Natural killer cell (primary cell): ENCODE measurements around the gene B3GAT3. TPM values are rescaled to one million over a fixed set of nuclear protein-coding genes. Genes with fewer than 3 reads are reported as not detected.

ENCODE experiments used
- ATAC-seq, 3 donors: fragments of 150-1000 bp in 2 of 3; fragments of 200-7000 bp in 1 of 3; cut with Tn5 transposase; 1 replicate in 1 of 3; 2 replicates in 2 of 3; pipeline ENCODE4 v1.10.0; 2021; ENCODE audit warnings: mild to moderate bottlenecking in 2 of 3, moderate library complexity in 2 of 3
- DNase-seq, 2 donors: peaks; one replicate each; pipeline versions ENCODE4 v3.0.0 to v3.0.0-alpha.2; 2013 to 2021; ENCODE audit warnings: mixed read lengths in 1 of 2
- H3K27ac ChIP-seq: one replicate; pipeline ENCODE4 v1.5.1; 2013; ENCODE audit warnings: mild to moderate bottlenecking, low read length
- H3K27me3 ChIP-seq: one replicate; pipeline ENCODE4 v1.6.1; 2013; ENCODE audit warnings: low read length; ENCODE audit not compliant: control insufficient read depth, insufficient read depth
- H3K36me3 ChIP-seq: one replicate; pipeline ENCODE4 v1.6.1; 2013; ENCODE audit warnings: low read length; ENCODE audit not compliant: control insufficient read depth, insufficient read depth
- H3K4me1 ChIP-seq: one replicate; pipeline ENCODE4 v1.6.1; 2013; ENCODE audit warnings: low read length; ENCODE audit not compliant: control insufficient read depth, insufficient read depth
- H3K4me3 ChIP-seq: one replicate; pipeline ENCODE4 v1.5.1; 2013; ENCODE audit warnings: low read length
- H3K9me3 ChIP-seq: one replicate; pipeline ENCODE4 v1.6.1; 2013; ENCODE audit warnings: low read length; ENCODE audit not compliant: control insufficient read depth, insufficient read depth
- H3K27ac Mint-ChIP-seq, 2 donors: one replicate each; pipeline ENCODE4 v1.8.0; 2022; ENCODE audit warnings: mild to moderate bottlenecking in 2 of 2, mixed read lengths in 2 of 2, moderate library complexity in 1 of 2
- H3K27me3 Mint-ChIP-seq, 2 donors: one replicate each; pipeline ENCODE4 v1.8.0; 2022; ENCODE audit warnings: low read depth in 2 of 2, mixed read lengths in 2 of 2
- H3K36me3 Mint-ChIP-seq: one replicate; pipeline ENCODE4 v1.8.0; 2022; ENCODE audit warnings: mixed read lengths
- H3K4me1 Mint-ChIP-seq, 2 donors: one replicate each; pipeline ENCODE4 v1.8.0; 2022; ENCODE audit warnings: mixed read lengths in 2 of 2
- H3K4me3 Mint-ChIP-seq: one replicate; pipeline ENCODE4 v1.8.0; 2022; ENCODE audit warnings: mild to moderate bottlenecking, moderate library complexity, mixed read lengths
- H3K9me3 Mint-ChIP-seq, 2 donors: one replicate each; pipeline ENCODE4 v1.8.0; 2022; ENCODE audit warnings: mixed read lengths in 2 of 2
- CTCF ChIP-seq: fragments of 200-600 bp; IDR thresholded peaks from one replicate; pipeline ENCODE4 v1.8.0; 2022; ENCODE audit warnings: antibody characterized with exemption
- WGBS: methylation state at CpG from one replicate; pipeline ENCODE4 v1.1.7; 2013; ENCODE audit warnings: missing lambda C conversion rate; ENCODE audit not compliant: insufficient coverage; 5-methylcytosine and 5-hydroxymethylcytosine counted together
- intact Hi-C: fragments of 100-400 bp; cut with micrococcal nuclease; formaldehyde crosslinking; loops from one replicate; pipeline ENCODE4 v1.14.2; 2022
- total RNA-seq, 4 donors: library from RNA; stranded (reverse); fragments of 120-200 nt in 1 of 4; gene quantifications; one replicate each; pipeline versions ENCODE4 v1.2.3 to v1.2.4, GENCODE V29; 2013 to 2022

Gene B3GAT3
- total RNA-seq, 3 donors from 2014 or later (not counting 1 experiment from before 2014, with no cell fraction given): 64.9 to 80.3 (median 77.9) TPM

DNA sequence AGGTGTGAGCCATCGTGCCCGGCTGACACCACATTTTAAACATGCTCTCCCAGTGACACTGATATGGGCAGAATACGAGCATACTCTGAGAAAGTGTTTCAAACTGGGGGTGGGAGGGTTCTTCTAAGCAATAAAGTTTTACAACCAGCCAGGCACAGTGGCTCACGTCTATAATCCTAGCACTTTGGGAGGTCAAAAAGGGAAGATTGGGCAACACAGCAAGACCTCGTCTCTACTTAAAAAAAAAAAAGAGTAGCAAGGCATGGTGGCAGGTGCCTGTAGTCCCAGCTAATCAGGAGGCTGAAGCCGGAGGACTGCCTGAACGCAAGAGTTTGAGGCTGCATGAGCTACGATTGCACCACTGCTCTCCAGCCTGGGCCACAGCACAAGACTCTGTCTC lies 22.4 kb upstream of the B3GAT3 start:
- H3K9me3 Mint-ChIP-seq: no peaks in the 10 kb centered on the region
- H3K4me3 Mint-ChIP-seq: peak overlapping the region; percentile 37
- H3K4me1 ChIP-seq: peaks cover 43% of the 10 kb centered on the region
- H3K27ac ChIP-seq: no peak overlapping the region
- 92% methylated on average over 8 of the region's 8 CpGs for WGBS
- DNase-seq (no peak), ATAC-seq (no peak)
- peaks cover 32% of the 10 kb centered on the region for H3K36me3 ChIP-seq
- peak overlapping the region in 1 of 2 donors; percentile 94 for H3K27ac Mint-ChIP-seq
- H3K27me3 ChIP-seq: no peaks in the 10 kb centered on the region
- H3K27me3 Mint-ChIP-seq: no peaks in the 10 kb centered on the region
- H3K36me3 Mint-ChIP-seq: peaks cover 5% of the 10 kb centered on the region
- no peaks in the 10 kb centered on the region for H3K9me3 ChIP-seq
- no peak overlapping the region for H3K4me3 ChIP-seq
- intact Hi-C loops: no loop called here
- no peak for TF ChIP-seq CTCF
- peaks cover 18 to 26% of the 10 kb centered on the region in 2 donors for H3K4me1 Mint-ChIP-seq

- H3K4me1 ChIP-seq: peaks cover 9% of the 10 kb centered on the region
- no peaks in the 10 kb centered on the region for H3K9me3 ChIP-seq
- no peak for TF ChIP-seq CTCF
- no peaks in the 10 kb centered on the region for H3K36me3 Mint-ChIP-seq
- DNase-seq (no peak), ATAC-seq (no peak)
- H3K27ac ChIP-seq: no peak overlapping the region
- peak overlapping the region in 1 of 2 donors; percentile 45 for H3K27ac Mint-ChIP-seq
- H3K36me3 ChIP-seq: peaks cover 80% of the 10 kb centered on the region
- H3K27me3 Mint-ChIP-seq: no peaks in the 10 kb centered on the region
- H3K9me3 Mint-ChIP-seq: no peaks in the 10 kb centered on the region
- intact Hi-C loops: no loop called here
- H3K4me3 ChIP-seq: no peak overlapping the region
- H3K4me1 Mint-ChIP-seq: peaks cover 10 to 15% of the 10 kb centered on the region in 2 donors
- 99% methylated on average over 6 of the region's 6 CpGs for WGBS
- no peaks in the 10 kb centered on the region for H3K27me3 ChIP-seq
- H3K4me3 Mint-ChIP-seq: no peak overlapping the region
Observed at GRCh38 chr11:62632492-62632891, 10.7 kb upstream of the B3GAT3 start.

- H3K4me3 ChIP-seq: no peak overlapping the region
- no peaks in the 10 kb centered on the region for H3K9me3 ChIP-seq
- 96% methylated on average over 3 of the region's 3 CpGs for WGBS
- H3K36me3 ChIP-seq: peaks cover 70% of the 10 kb centered on the region
- no peaks in the 10 kb centered on the region for H3K36me3 Mint-ChIP-seq
- H3K27me3 ChIP-seq: no peaks in the 10 kb centered on the region
- H3K9me3 Mint-ChIP-seq: no peaks in the 10 kb centered on the region
- ATAC-seq (peak in 2 of 3 donors; percentile 36 to 38), DNase-seq (peak in 1 of 2 donors; percentile 33)
- no peak overlapping the region for H3K27ac ChIP-seq
- peak overlapping the region in 1 of 2 donors; percentile 10 for H3K27ac Mint-ChIP-seq
- peaks cover 0 to 5% of the 10 kb centered on the region in 2 donors for H3K4me1 Mint-ChIP-seq
- no peaks in the 10 kb centered on the region for H3K4me1 ChIP-seq
- intact Hi-C loops: no loop called here
- no peak overlapping the region for H3K4me3 Mint-ChIP-seq
- TF ChIP-seq CTCF: no peak
- H3K27me3 Mint-ChIP-seq: no peaks in the 10 kb centered on the region
Observed at GRCh38 chr11:62627713-62628112, 5.9 kb upstream of the B3GAT3 start.

DNA sequence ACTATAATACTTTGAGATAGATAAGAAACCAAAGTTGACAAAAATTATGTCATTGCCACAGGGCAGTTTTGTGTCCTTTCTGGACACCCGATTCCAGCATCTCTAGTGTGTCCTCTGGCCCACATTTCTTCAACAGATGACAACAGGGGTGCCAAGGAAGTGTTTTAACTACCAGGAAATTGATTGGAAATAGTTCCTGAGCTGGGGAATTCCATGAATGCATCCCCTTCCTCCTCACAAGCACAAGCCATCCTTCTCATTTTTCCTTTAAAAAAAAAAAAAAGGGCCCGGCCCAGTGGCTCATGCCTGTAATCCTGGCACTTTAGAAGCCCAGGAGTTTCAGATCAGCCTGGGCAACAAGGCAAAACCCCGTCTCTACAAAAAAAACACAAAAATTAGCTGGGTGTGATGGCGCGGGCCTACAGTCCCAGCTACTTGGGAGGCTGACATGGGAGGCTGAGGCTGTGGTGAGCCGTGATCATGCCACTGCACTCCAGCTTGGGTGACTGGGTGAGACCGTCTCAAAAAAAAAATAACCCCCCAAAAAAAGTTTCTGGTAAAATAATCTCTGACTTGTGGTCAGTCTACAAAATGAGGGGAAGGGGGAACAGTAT lies 797 bp upstream of the B3GAT3 start:
- 91% methylated on average over 5 of the region's 7 CpGs for WGBS
- Histone ChIP-seq H3K4me1 (peaks cover 20% of the 10 kb centered on the region), H3K4me3 (no peak overlapping the region), H3K36me3 (peaks cover 23% of the 10 kb centered on the region), H3K9me3 (no peaks in the 10 kb centered on the region), H3K27ac (peak overlapping the region; percentile 97), H3K27me3 (no peaks in the 10 kb centered on the region)
- Mint-ChIP-seq H3K27ac (peak overlapping the region; percentile 94 to 98), H3K27me3 (no peaks in the 10 kb centered on the region), H3K4me1 (peaks cover 17 to 21% of the 10 kb centered on the region in 2 donors), H3K36me3 (no peaks in the 10 kb centered on the region), H3K9me3 (no peaks in the 10 kb centered on the region), H3K4me3 (peak overlapping the region; percentile 92)
- no peak for ATAC-seq
- intact Hi-C loops: loop anchor here (2.0 kb wide), 1 partner anchor 24 kb away; the partner anchor contains the start of gene GANAB
- TF ChIP-seq CTCF: no peak
- DNase-seq: peak in 1 of 2 donors; percentile 44
